Stomach (tissue), 9 donors: Measurements from ENCODE around the gene ACTN3. TPM values are rescaled to one million over a fixed set of nuclear protein-coding genes. Genes with fewer than 3 reads are reported as not detected.
"Not testable (repeated sequence)": the region's sequence is repeated elsewhere in the genome, so short reads cannot be mapped to it uniquely, and the experiment has no call there.

Source experiments
- DNase-seq, 2 donors: peaks; one replicate each; pipeline versions ENCODE4 v3.0.0 to v3.0.0-alpha.2; 2013 to 2019
- H3K27ac ChIP-seq, 5 donors: fragments of 200-600 bp in 4 of 5; sonication (generic) in 4 of 5; one replicate each; pipeline ENCODE4 v1.5.1; 2013 to 2019; ENCODE audit warnings: mild to moderate bottlenecking in 1 of 5, moderate library complexity in 1 of 5
- H3K27me3 ChIP-seq, 3 donors: fragments of 200-600 bp; sonication (generic); one replicate each; pipeline ENCODE4 v1.5.1; 2017 to 2019; ENCODE audit warnings: mixed run types in 1 of 3
- H3K36me3 ChIP-seq, 4 donors: fragments of 200-600 bp; sonication (generic); 1 replicate in 3 of 4; 2 replicates in 1 of 4; pipeline ENCODE4 v1.5.1; 2016 to 2019
- H3K4me1 ChIP-seq, 4 donors: fragments of 200-600 bp; sonication (generic); one replicate each; pipeline ENCODE4 v1.5.1; 2016 to 2019
- H3K4me3 ChIP-seq, 4 donors: fragments of 200-600 bp; sonication (generic) in 3 of 4; one replicate each; pipeline ENCODE4 v1.5.1; 2016 to 2019; ENCODE audit warnings: mild to moderate bottlenecking in 1 of 4
- H3K9me3 ChIP-seq, 4 donors: fragments of 200-600 bp; sonication (generic); one replicate each; pipeline ENCODE4 v1.5.1; 2016 to 2019
- EP300 ChIP-seq: sonication (generic); formaldehyde crosslinking; IDR thresholded peaks from one replicate; pipeline ENCODE4 v1.6.1; 2017; ENCODE audit warnings: antibody characterized with exemption
- POLR2A ChIP-seq, 4 donors: fragments of 450-650 bp; IDR thresholded peaks; one replicate each; pipeline ENCODE4 v1.6.1; 2016; ENCODE audit warnings: antibody characterized with exemption in 4 of 4, control low read depth in 2 of 4, mild to moderate bottlenecking in 1 of 4, moderate library complexity in 1 of 4
- POLR2AphosphoS5 ChIP-seq, 3 donors: sonication (generic); formaldehyde crosslinking; IDR thresholded peaks; one replicate each; pipeline ENCODE4 v1.6.1; 2016; ENCODE audit warnings: antibody characterized with exemption in 3 of 3
- WGBS, 5 donors: extraction: QIAGEN DNeasy Blood & Tissue Kit in 3 of 5; methylation state at CpG; one replicate each; pipeline versions ENCODE4 v1.1.5 to v1.1.7; 2013 to 2018; 5-methylcytosine and 5-hydroxymethylcytosine counted together
- intact Hi-C: fragments of 100-400 bp; cut with DNase I; formaldehyde crosslinking; loops from one replicate; pipeline ENCODE4 v1.15.1; 2023; ENCODE audit warnings: low total_unique reads
- polyA plus RNA-seq, 3 donors: library from polyadenylated mRNA; stranded (reverse); fragments of 200-250 nt; gene quantifications; one replicate each; pipeline ENCODE4 v1.2.3, GENCODE V29; 2013
- total RNA-seq, 5 donors: library from RNA; depleted of rRNA; stranded (reverse); fragments of >200 nt; gene quantifications; one replicate each; pipeline versions ENCODE4 v1.1.0 to v1.2.3, GENCODE V29; 2014 to 2016
- TF ChIP-seq, protein P1 (sequence below), 7 experiments: fragments of 450-650 bp in 4 of 7; fragments of 200-600 bp in 3 of 7; sonication (generic) in 3 of 7; IDR thresholded peaks; one replicate each; pipeline ENCODE4 v1.5.1; 2016 to 2019; ENCODE audit warnings: antibody characterized with exemption in 7 of 7, control low read depth in 2 of 7, mild to moderate bottlenecking in 1 of 7
- donor health status: healthy with polysubstance abuse.
- donor health status: Bipolar disorder and iron deficiency.
- donor health status: healthy.

The ACTN3 gene
- total and polyA plus RNA-seq, 8 donors: 0.03 to 0.92 TPM; not detected in 6

DNA sequence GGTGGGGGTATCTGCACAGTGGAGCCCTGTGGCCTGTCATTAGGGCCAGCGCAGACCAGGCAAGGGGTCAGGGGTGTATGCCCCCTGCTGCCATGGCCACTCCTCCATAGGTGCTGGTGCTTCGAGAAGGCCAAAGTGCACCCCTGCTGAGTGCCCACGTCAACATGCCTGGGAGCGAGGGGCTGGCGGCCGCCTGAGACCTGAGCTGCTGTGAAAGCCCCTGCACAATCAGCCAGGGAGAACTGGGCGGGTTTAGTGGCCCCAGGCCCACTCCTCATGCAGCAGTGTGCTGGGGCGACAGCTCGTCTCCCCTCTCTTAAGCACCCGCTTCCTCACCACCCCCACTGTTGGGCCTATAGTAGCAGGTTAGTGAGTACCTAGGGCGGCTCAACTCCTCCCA lies 14.9 kb upstream of the ACTN3 start:
- DNase-seq: no peak
- Histone ChIP-seq H3K36me3 (peaks cover 0 to 97% (median 91%) of the 10 kb centered on the region in 4 donors), H3K9me3 (no peaks in the 10 kb centered on the region), H3K27ac (no peak overlapping the region), H3K27me3 (no peaks in the 10 kb centered on the region), H3K4me1 (no peaks in the 10 kb centered on the region), H3K4me3 (no peak overlapping the region)
- intact Hi-C loops: no loop called here
- WGBS, 5 donors: 93 to 99% (median 94%) methylated on average over 10 to 11 of the region's 11 CpGs
- TF ChIP-seq EP300 (no peak), POLR2A (IDR thresholded peaks at IDR 0.05) (no peak), POLR2AphosphoS5 (IDR thresholded peaks at IDR 0.05) (no peak)
- TF ChIP-seq, protein P1, sequence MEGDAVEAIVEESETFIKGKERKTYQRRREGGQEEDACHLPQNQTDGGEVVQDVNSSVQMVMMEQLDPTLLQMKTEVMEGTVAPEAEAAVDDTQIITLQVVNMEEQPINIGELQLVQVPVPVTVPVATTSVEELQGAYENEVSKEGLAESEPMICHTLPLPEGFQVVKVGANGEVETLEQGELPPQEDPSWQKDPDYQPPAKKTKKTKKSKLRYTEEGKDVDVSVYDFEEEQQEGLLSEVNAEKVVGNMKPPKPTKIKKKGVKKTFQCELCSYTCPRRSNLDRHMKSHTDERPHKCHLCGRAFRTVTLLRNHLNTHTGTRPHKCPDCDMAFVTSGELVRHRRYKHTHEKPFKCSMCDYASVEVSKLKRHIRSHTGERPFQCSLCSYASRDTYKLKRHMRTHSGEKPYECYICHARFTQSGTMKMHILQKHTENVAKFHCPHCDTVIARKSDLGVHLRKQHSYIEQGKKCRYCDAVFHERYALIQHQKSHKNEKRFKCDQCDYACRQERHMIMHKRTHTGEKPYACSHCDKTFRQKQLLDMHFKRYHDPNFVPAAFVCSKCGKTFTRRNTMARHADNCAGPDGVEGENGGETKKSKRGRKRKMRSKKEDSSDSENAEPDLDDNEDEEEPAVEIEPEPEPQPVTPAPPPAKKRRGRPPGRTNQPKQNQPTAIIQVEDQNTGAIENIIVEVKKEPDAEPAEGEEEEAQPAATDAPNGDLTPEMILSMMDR (IDR thresholded peaks at IDR 0.05): no peak

DNA sequence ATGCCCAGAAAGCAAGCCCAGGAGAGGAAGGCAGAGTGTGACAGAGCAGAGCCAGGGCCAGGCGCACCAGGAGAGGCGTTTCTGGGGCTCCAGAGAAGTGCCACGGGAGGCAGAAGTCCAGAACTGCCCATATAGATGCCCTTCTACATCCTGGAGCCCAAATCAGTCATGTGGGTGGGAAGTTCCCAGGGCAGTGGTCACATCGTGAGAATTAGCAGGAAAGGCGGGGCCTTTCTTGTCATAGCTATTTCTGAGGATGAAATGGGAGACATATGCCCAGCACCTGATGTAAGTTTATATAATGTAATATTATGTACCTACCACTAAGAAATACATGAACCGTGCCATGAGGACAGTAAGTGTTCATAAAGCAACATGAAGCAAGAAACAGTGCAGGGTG lies 13.9 kb upstream of the ACTN3 start:
- no peak for TF ChIP-seq EP300
- TF ChIP-seq, protein P1 (IDR thresholded peaks at IDR 0.05): no peak
- TF ChIP-seq POLR2A (IDR thresholded peaks at IDR 0.05): no peak
- no peak for TF ChIP-seq POLR2AphosphoS5 (IDR thresholded peaks at IDR 0.05)
- Histone ChIP-seq H3K27ac (no peak overlapping the region), H3K4me3 (no peak overlapping the region), H3K9me3 (no peaks in the 10 kb centered on the region), H3K4me1 (no peaks in the 10 kb centered on the region), H3K36me3 (peaks cover 5 to 93% (median 92%) of the 10 kb centered on the region in 4 donors), H3K27me3 (no peaks in the 10 kb centered on the region)
- no peak for DNase-seq
- intact Hi-C loops: no loop called here
- 74 to 87% (median 80%) methylated on average over 6 of the region's 6 CpGs for WGBS, 5 donors

DNA sequence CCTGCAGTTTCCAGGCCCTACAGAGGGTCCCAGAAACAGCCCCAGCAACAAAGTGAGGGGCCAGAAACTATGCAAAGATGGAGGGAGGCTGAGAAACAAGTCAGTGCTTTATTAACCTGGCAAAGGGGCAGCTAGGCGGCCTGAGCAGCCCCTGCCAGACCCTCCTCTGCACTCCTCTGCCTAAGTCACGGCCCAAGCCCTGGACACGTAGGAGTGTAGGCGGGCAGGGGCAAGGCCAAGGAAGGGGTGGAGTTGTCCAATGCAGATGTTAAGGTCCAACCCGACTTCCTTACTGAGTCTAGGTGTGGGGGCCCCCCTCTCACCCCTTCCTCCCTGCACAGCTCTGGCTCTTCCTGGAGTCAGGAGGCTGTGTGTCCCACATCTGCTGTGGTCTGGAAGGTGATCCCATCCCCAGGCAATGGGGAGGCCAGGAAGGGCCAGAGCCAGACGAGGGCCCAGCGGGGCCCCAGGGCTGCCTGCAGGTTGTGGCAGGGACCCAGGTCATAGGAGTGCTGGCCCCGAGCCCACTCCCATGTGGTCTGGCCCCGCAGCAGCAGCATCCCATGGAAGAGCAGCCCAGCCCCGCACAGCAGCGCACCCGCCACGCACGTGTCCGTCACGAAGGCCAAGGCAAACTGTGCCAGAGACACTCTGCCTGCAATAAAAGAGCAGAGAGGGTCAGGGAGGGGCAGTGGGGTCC lies 7.4 kb upstream of the ACTN3 start:
- peaks cover 16 to 90% (median 84%) of the 10 kb centered on the region in 4 donors for H3K36me3 ChIP-seq
- intact Hi-C loops: no loop called here
- WGBS, 5 donors: 76 to 89% (median 87%) methylated on average over 6 to 16 of the region's 16 CpGs

DNA sequence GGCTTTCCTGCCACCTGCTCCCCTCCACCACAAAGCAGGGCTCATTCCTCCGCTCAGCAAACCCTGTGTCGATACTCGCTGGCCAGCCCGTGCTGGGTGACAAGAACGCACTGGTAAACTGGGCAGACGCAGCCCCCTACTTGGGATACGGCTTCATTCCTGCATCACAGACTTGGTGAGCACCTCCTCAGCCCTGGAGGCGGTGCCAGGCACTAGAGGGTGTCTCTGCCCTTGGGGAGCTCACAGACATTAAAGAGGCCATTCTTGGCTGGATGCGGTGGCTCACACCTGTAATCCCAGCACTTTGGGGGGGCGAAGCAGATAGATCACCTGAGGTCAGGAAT lies 6.9 kb upstream of the ACTN3 start:
- no peak for DNase-seq
- peaks cover 1 to 27% (median 15%) of the 10 kb centered on the region in 4 donors for H3K4me1 ChIP-seq
- intact Hi-C loops: no loop called here
- no peaks in the 10 kb centered on the region for H3K27me3 ChIP-seq
- WGBS, 5 donors: 88 to 100% (median 92%) methylated on average over 2 to 10 of the region's 10 CpGs
- H3K9me3 ChIP-seq: no peaks in the 10 kb centered on the region
- H3K27ac ChIP-seq: no peak overlapping the region
- no peak for TF ChIP-seq POLR2AphosphoS5 (IDR thresholded peaks at IDR 0.05)
- TF ChIP-seq EP300: no peak
- TF ChIP-seq POLR2A (IDR thresholded peaks at IDR 0.05): no peak
- TF ChIP-seq, protein P1 (IDR thresholded peaks at IDR 0.05): no peak
- no peak overlapping the region for H3K4me3 ChIP-seq
- peaks cover 16 to 85% (median 80%) of the 10 kb centered on the region in 4 donors for H3K36me3 ChIP-seq

More for the DNA sequence above, 7.4 kb upstream of the ACTN3 start:
- TF ChIP-seq, protein P1 (IDR thresholded peaks at IDR 0.05): no peak
- TF ChIP-seq POLR2AphosphoS5 (IDR thresholded peaks at IDR 0.05) (no peak), POLR2A (IDR thresholded peaks at IDR 0.05) (no peak), EP300 (no peak)
- H3K4me3 ChIP-seq: no peak overlapping the region
- no peaks in the 10 kb centered on the region for H3K27me3 ChIP-seq
- H3K4me1 ChIP-seq: peaks cover 0 to 22% (median 10%) of the 10 kb centered on the region in 4 donors
- no peak overlapping the region for H3K27ac ChIP-seq
- H3K9me3 ChIP-seq: no peaks in the 10 kb centered on the region
- DNase-seq: no peak

DNA sequence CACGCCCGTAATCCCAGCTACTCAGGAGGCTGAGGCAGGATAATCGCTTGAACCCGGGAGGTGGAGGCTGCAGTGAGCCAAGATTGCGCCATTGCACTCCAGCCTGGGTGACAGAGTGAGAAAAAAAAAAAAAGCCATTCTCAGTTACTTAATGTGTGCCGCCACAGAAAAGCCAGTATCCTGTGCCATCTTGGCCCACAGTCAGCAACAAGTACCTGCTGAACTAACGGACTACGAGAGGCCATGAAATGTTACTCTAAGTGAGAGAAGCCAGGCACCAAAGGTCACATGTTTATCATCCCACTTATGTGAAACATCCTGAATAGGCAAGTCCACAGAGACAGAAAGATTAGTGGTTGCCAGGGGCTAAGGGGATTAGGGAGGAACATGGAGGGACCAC lies 6.1 kb upstream of the ACTN3 start:
- H3K9me3 ChIP-seq, H3K27ac ChIP-seq, H3K4me3 ChIP-seq, DNase-seq, intact Hi-C loops, H3K27me3 ChIP-seq: not testable (repeated sequence)
- H3K36me3 ChIP-seq: peaks cover 16 to 77% (median 73%) of the 10 kb centered on the region in 4 donors
- H3K4me1 ChIP-seq: peaks cover 8 to 35% (median 23%) of the 10 kb centered on the region in 4 donors
- 79 to 95% (median 88%) methylated on average over 6 to 8 of the region's 8 CpGs for WGBS, 5 donors
